ENCODE data around the gene ENGASE.

Gene ENGASE

DNA sequence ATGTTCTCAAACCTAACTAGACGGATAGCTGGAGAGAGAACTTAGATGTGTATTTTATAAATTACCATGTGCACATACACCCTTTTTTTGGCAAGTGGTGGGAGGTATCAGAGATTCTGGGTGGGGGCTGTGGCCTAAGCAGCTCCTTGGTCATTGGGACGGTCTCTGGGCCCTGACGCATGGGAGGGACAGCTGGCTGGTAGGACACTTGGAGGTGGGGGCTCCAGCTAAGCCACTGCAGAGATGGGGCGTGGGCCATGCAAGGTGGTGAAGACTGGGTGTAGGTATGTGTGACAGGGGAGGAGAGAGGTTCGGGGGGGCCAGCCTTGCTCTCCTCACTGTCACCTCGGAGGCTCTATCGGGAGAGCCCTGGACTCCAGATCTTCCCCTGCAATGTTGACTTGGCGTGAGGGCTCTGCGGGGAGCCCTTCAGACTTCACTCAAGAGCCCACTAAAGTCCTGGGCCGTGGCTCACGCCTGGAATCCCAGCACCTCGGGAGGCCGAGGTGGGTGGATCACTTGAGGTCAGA lies 33.5 kb upstream of the ENGASE start:
- Histone ChIP-seq H3K4me1 (ENCODE audit: control insufficient read depth, insufficient read depth, low read length) (no peaks in the 10 kb centered on the region), H3K36me3 (ENCODE audit: control insufficient read depth, insufficient read depth, low read length) (no peaks in the 10 kb centered on the region), H3K9ac (ENCODE audit: low read depth, low read length) (no peak overlapping the region), H3K27ac (ENCODE audit: low read depth, low read length) (no peak overlapping the region), H3K27me3 (ENCODE audit: control insufficient read depth, insufficient read depth, low read length) (no peaks in the 10 kb centered on the region), H3K9me3 (ENCODE audit: control insufficient read depth, insufficient read depth, low read length) (no peaks in the 10 kb centered on the region), H3K4me3 (ENCODE audit: low read depth, low read length) (no peak overlapping the region)

GRCh38 chr17:79041723-79042420 lies 32.8 kb upstream of the ENGASE start:
- Histone ChIP-seq H3K27me3 (ENCODE audit: control insufficient read depth, insufficient read depth, low read length) (no peaks in the 10 kb centered on the region), H3K4me3 (ENCODE audit: low read depth, low read length) (no peak overlapping the region), H3K27ac (ENCODE audit: low read depth, low read length) (no peak overlapping the region), H3K4me1 (ENCODE audit: control insufficient read depth, insufficient read depth, low read length) (no peaks in the 10 kb centered on the region), H3K36me3 (ENCODE audit: control insufficient read depth, insufficient read depth, low read length) (no peaks in the 10 kb centered on the region), H3K9ac (ENCODE audit: low read depth, low read length) (no peak overlapping the region), H3K9me3 (ENCODE audit: control insufficient read depth, insufficient read depth, low read length) (no peaks in the 10 kb centered on the region)

- Histone ChIP-seq H3K4me1 (ENCODE audit: control insufficient read depth, insufficient read depth, low read length) (no peaks in the 10 kb centered on the region), H3K27me3 (ENCODE audit: control insufficient read depth, insufficient read depth, low read length) (no peaks in the 10 kb centered on the region), H3K9ac (ENCODE audit: low read depth, low read length) (no peak overlapping the region), H3K27ac (ENCODE audit: low read depth, low read length) (no peak overlapping the region), H3K9me3 (ENCODE audit: control insufficient read depth, insufficient read depth, low read length) (no peaks in the 10 kb centered on the region), H3K4me3 (ENCODE audit: low read depth, low read length) (no peak overlapping the region), H3K36me3 (ENCODE audit: control insufficient read depth, insufficient read depth, low read length) (no peaks in the 10 kb centered on the region)
These were observed 32.0 kb upstream of the ENGASE start for GRCh38 chr17:79042421-79043190.

- Histone ChIP-seq H3K27me3 (ENCODE audit: control insufficient read depth, insufficient read depth, low read length) (no peaks in the 10 kb centered on the region), H3K9me3 (ENCODE audit: control insufficient read depth, insufficient read depth, low read length) (no peaks in the 10 kb centered on the region), H3K4me1 (ENCODE audit: control insufficient read depth, insufficient read depth, low read length) (no peaks in the 10 kb centered on the region), H3K36me3 (ENCODE audit: control insufficient read depth, insufficient read depth, low read length) (no peaks in the 10 kb centered on the region), H3K27ac (ENCODE audit: low read depth, low read length) (no peak overlapping the region), H3K4me3 (ENCODE audit: low read depth, low read length) (no peak overlapping the region), H3K9ac (ENCODE audit: low read depth, low read length) (no peak overlapping the region)
These were observed 31.3 kb upstream of the ENGASE start for GRCh38 chr17:79043191-79043930.

- Histone ChIP-seq H3K27ac (ENCODE audit: low read depth, low read length) (no peak overlapping the region), H3K4me3 (ENCODE audit: low read depth, low read length) (no peak overlapping the region), H3K27me3 (ENCODE audit: control insufficient read depth, insufficient read depth, low read length) (no peaks in the 10 kb centered on the region), H3K36me3 (ENCODE audit: control insufficient read depth, insufficient read depth, low read length) (no peaks in the 10 kb centered on the region), H3K9ac (ENCODE audit: low read depth, low read length) (no peak overlapping the region), H3K4me1 (ENCODE audit: control insufficient read depth, insufficient read depth, low read length) (no peaks in the 10 kb centered on the region), H3K9me3 (ENCODE audit: control insufficient read depth, insufficient read depth, low read length) (no peaks in the 10 kb centered on the region)
These were observed 30.7 kb upstream of the ENGASE start for GRCh38 chr17:79043931-79044320.

DNA sequence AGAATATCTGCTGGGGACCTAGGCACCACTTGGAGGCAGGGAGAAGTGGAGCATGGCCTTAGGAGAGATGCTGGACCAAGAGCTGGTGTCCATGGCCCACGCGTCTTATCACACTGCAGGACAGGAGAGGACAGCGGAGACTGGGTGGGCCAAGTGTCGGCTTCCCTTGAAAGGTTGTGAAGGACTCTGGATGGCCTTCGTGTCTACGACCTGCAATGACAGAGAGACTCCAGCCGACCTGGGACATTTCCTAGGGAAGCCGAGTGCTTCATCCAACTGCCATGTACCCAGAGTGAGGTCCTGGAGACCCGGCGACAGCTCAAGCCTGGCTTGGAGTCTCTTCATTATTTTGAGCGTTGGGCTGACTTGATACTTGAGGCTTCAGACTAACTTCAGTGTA lies 30.2 kb upstream of the ENGASE start:
- no peaks in the 10 kb centered on the region for H3K27me3 ChIP-seq (ENCODE audit: control insufficient read depth, insufficient read depth, low read length)
- no peaks in the 10 kb centered on the region for H3K9me3 ChIP-seq (ENCODE audit: control insufficient read depth, insufficient read depth, low read length)
- H3K27ac ChIP-seq (ENCODE audit: low read depth, low read length) = no peak overlapping the region
- H3K4me3 ChIP-seq (ENCODE audit: low read depth, low read length) = no peak overlapping the region
- H3K36me3 ChIP-seq (ENCODE audit: control insufficient read depth, insufficient read depth, low read length) = no peaks in the 10 kb centered on the region
- no peaks in the 10 kb centered on the region for H3K4me1 ChIP-seq (ENCODE audit: control insufficient read depth, insufficient read depth, low read length)
- H3K9ac ChIP-seq (ENCODE audit: low read depth, low read length) = no peak overlapping the region

- no peak overlapping the region for H3K4me3 ChIP-seq (ENCODE audit: low read depth, low read length)
- H3K9ac ChIP-seq (ENCODE audit: low read depth, low read length) = no peak overlapping the region
- H3K9me3 ChIP-seq (ENCODE audit: control insufficient read depth, insufficient read depth, low read length) = no peaks in the 10 kb centered on the region
- H3K27me3 ChIP-seq (ENCODE audit: control insufficient read depth, insufficient read depth, low read length) = no peaks in the 10 kb centered on the region
- no peaks in the 10 kb centered on the region for H3K4me1 ChIP-seq (ENCODE audit: control insufficient read depth, insufficient read depth, low read length)
- no peak overlapping the region for H3K27ac ChIP-seq (ENCODE audit: low read depth, low read length)
- no peaks in the 10 kb centered on the region for H3K36me3 ChIP-seq (ENCODE audit: control insufficient read depth, insufficient read depth, low read length)
These were observed 29.5 kb upstream of the ENGASE start for GRCh38 chr17:79045001-79045729.

DNA sequence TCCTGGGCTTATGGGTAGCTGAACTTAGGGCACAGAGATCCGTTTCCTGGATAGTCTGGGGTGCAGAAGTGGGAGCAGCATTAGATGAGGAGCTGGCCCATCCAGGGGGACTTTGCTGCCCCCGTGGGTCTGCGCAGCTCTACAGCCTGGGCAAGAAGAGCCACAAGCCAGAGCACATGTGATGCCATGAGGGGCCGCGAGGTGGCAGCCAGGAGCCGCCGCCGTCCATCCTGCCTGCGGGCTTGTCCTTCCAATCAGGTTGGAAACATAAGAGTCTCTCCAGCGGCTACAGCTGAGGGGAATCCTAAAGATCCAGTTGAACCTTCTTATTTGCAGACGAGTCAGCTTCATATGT lies 28.8 kb upstream of the ENGASE start:
- H3K36me3 ChIP-seq (ENCODE audit: control insufficient read depth, insufficient read depth, low read length) = no peaks in the 10 kb centered on the region
- no peaks in the 10 kb centered on the region for H3K27me3 ChIP-seq (ENCODE audit: control insufficient read depth, insufficient read depth, low read length)
- H3K9me3 ChIP-seq (ENCODE audit: control insufficient read depth, insufficient read depth, low read length) = no peaks in the 10 kb centered on the region

GRCh38 chr17:79046197-79046915 lies 28.3 kb upstream of the ENGASE start:
- H3K4me1 ChIP-seq (ENCODE audit: control insufficient read depth, insufficient read depth, low read length) = no peaks in the 10 kb centered on the region
- H3K27ac ChIP-seq (ENCODE audit: low read depth, low read length) = no peak overlapping the region
- no peak overlapping the region for H3K9ac ChIP-seq (ENCODE audit: low read depth, low read length)
- H3K27me3 ChIP-seq (ENCODE audit: control insufficient read depth, insufficient read depth, low read length) = no peaks in the 10 kb centered on the region
- no peaks in the 10 kb centered on the region for H3K36me3 ChIP-seq (ENCODE audit: control insufficient read depth, insufficient read depth, low read length)
- H3K4me3 ChIP-seq (ENCODE audit: low read depth, low read length) = no peak overlapping the region
- no peaks in the 10 kb centered on the region for H3K9me3 ChIP-seq (ENCODE audit: control insufficient read depth, insufficient read depth, low read length)

More for the DNA sequence above, 28.8 kb upstream of the ENGASE start:
- no peaks in the 10 kb centered on the region for H3K4me1 ChIP-seq (ENCODE audit: control insufficient read depth, insufficient read depth, low read length)
- no peak overlapping the region for H3K9ac ChIP-seq (ENCODE audit: low read depth, low read length)
- no peak overlapping the region for H3K4me3 ChIP-seq (ENCODE audit: low read depth, low read length)
- no peak overlapping the region for H3K27ac ChIP-seq (ENCODE audit: low read depth, low read length)

DNA sequence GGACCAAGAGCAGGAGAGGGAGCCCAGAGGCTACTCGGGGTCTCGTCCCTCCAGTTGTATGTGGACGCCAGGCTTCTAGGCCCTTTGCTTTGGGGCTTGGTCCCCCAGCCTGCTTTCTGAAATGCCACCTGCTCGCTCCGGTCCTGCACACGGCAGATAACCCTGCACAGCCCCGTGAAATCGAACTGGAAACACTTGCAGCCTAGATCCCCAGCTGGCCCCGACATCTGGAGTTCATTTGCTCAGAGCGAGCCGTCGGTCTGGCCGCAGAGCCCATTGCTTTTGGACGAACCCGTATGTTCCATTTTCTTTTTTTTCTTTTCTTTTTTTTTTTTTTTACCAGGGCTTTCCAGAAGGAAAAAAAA lies 27.7 kb upstream of the ENGASE start:
- Histone ChIP-seq H3K4me1 (ENCODE audit: control insufficient read depth, insufficient read depth, low read length) (no peaks in the 10 kb centered on the region), H3K9me3 (ENCODE audit: control insufficient read depth, insufficient read depth, low read length) (no peaks in the 10 kb centered on the region), H3K36me3 (ENCODE audit: control insufficient read depth, insufficient read depth, low read length) (no peaks in the 10 kb centered on the region), H3K9ac (ENCODE audit: low read depth, low read length) (no peak overlapping the region), H3K27me3 (ENCODE audit: control insufficient read depth, insufficient read depth, low read length) (no peaks in the 10 kb centered on the region), H3K27ac (ENCODE audit: low read depth, low read length) (no peak overlapping the region), H3K4me3 (ENCODE audit: low read depth, low read length) (no peak overlapping the region)

All from HUES48 (cell line).